Colon (tissue), 2 donors: ENCODE data around the gene SHISA9.

Experiments
- FAIRE-seq: peaks from 2 replicates; lab custom pipeline; 2012; peaks lifted over from hg19 to GRCh38; lab: Jason Lieb, UNC
- donor health status: control.
- donor health status: control.

SHISA9 gene

DNA sequence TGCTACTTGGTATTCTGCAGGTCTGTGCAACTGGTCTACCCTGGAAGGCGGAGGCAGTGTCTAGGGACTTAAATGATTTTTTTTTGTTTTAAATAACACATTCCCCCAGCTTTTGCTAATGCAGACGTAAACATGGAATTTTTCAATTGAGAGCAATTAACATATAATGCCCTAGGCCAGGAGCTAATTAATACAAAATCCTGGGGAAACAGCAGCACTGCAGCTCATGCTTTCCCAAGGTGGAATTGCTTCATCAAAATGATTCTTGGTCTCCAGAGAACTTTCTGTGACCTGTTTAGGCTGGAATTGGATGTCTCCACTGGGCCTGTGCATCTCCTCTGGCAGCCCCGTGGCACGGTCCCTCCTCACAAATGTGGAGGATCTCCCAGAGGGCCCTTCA is 50.6 kb downstream of the SHISA9 start:
- FAIRE-seq: no peak

DNA sequence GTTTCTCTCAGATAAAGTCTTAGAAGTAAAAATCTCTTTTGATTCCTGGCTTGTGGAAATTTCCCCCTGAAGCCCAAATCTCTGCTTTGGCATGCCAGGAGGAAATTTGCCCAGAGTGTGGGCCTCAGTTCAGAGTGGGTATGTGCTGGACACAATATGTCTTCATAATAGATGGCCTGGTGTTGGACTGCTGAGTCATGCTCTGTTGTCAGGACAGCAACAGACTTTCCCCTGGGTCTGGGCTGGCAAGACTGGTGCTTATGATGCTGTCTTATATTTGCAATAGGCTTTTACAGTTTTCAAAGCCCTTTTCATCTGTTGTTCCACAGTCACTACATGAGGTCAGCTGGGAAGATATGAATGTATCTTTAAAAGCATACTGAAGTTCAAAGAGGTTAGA is 57.0 kb downstream of the SHISA9 start:
- no peak for FAIRE-seq

DNA sequence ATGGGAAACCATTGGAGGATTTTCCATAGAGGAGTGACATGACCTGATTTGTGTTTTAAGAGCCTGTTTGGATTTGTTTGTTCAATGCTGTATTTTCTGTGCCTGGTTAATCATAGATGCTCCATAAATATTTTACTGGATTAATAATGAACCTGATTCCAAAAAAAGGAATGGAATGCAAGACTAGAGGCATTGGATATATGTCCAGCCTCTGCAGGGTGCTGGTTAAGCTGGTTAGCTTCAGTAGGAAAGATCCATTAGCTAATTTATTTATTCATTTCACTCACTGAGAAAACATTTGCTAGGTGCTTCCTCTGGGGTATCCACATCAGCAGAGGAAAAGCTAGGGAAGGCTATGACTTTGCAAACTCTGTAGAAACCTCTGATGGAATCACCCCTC is 57.7 kb downstream of the SHISA9 start:
- no peak for FAIRE-seq

DNA sequence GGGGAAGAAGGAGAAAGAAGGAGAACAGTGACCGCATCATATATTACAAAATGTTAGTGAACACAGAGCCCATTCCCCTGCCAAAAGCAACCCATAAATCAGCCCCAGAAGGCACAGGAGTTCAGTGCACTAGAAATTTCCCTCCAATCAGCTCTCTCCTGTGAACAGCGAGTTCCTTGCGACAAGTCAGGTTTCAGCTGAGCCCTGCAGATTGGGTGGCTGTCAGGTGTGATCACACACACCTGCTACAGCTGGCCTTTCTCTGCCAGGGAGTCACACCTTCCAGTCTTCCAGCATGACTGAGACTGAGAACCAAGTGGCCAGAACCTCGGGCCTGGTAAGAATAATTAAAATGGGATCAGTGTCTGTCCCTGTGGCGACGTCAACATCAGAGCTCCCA is 60.2 kb downstream of the SHISA9 start:
- FAIRE-seq: no peak

DNA sequence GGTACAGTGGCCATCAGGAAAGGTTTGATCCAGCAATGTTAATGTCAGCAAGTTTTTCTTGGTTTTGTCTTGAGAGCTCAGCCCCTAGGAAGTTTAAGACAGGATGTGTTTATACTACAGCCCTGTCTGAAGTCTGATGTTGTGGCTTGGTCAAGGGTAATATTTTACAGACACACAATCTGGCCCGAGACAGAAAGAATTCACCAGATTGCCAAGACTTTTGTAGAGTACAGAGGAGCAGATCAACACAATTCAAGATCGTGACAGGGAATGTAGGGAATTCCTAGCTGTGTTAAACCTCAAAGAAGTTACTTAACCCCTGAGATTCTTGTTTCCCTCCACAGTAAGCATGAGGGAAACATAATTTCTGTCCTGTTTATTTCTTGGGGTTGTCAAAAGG is 63.1 kb downstream of the SHISA9 start:
- no peak for FAIRE-seq

DNA sequence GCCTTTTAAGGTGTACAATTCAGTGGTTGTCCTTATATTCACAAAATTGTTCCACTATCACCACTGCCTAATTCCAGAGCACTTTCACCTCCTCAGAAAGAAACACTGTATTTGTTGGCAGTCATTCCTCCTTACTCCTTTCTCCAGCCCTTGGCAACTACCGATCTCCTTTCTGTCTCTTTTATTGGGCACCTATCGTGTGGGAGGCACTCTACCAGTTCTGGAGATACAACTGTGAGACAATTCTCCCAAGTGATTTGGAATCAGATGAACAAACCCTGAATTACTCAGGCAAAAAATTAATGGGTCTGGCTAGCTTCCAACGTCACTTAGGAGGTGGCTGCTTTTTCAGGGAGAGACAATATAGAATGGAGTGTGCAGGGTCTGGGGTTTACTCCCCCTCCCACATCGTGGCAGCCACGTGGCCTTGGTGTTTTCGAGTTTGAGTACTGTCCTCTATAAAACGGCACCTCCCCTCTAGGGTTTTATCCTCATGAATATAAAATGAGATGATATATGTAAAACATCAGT is 63.9 kb downstream of the SHISA9 start:
- no peak for FAIRE-seq

DNA sequence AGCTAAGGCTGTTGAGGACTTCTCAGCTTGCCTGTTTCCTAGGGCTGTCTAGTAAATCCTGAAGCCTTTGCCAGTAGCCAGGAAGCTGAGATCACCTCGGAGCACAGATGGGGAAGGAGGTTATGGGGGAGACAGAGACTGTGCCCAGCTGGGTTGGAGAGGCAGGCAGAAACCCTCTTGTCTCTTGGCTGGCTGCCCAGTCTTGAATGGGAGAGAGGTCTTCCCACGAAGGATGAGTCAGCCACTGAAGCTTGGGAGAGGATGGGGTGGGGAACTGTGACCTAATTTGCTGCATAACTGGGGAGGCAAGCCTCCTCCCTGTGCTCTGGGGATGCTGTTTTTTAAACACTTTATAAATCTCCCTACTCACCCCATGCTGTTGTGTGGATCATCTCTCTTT is 69.8 kb downstream of the SHISA9 start:
- FAIRE-seq: no peak

DNA sequence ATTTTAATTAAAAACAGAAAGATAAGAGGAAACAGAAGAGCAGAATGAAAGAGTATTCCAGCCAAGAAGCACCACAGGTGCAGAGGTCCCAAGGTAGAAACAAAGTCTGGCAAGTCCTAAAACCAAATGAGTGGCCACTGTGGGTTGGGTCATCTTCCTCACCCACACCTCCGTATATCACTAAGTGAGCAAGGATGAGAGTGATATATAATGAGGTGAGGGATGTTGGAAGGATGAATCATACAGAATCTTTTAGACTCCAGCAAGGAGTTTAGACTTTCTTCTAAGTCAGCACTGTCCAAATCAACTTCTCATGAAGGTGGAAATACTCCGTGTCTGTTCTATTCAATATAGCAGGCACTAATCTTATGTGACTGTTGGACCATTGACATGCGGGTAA is 70.8 kb downstream of the SHISA9 start:
- no peak for FAIRE-seq

DNA sequence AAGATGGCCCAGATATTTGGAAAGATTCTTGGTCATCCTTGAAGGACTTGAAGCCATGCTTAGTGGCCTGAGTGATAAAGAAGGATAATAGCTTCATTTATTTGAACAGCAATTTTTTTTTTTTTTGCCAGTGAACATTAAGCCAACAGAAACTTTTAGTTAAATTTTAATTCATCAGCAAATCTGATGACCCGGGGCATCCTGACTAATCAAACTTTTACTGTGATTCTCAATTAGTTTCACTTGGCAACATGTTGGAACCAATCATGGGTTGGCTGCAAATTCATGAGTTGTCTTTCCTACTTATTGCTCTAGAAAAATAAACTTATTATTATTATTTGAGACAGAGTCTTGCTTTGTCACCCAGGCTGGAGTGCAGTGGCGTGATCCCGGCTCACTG is 74.4 kb downstream of the SHISA9 start:
- no peak for FAIRE-seq

DNA sequence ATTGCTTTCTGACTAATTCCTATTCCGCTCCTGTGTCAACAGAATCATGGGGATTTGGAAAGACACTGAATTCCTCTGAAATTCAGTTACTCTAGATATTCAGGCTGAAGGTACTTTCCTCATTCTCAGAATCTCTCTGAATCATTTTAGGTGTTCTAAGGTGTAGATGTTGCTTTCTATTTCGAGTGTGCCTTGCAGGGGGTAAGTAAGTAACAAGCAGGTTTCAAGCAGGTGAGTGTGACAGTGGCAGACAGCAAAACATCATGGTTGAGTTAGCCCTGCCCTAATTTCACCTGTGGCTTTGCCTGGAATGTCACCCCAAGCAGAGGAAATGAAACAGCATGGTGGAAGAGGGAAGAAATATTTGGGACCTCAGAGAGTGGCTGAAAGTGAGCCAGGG is 75.1 kb downstream of the SHISA9 start:
- no peak for FAIRE-seq

DNA sequence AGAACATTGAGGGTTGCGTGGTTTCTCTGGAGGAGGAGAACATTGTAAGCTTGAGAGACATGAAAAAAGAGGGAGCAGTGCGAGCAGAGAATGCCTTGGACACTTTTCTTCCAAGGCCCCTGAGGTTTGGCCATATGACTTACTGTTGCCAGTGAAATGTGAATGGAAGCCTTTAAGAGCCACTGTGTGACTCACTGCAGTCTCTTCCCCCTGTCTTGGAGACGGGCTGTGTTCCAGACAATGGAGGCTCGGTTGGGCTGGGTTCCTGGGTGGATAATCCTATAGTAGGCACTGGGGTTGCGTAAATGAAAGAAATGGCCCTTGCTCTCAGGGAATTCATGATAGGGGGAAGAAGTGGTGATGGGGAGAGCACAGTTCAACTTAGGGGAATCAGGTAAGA is 75.5 kb downstream of the SHISA9 start:
- no peak for FAIRE-seq

DNA sequence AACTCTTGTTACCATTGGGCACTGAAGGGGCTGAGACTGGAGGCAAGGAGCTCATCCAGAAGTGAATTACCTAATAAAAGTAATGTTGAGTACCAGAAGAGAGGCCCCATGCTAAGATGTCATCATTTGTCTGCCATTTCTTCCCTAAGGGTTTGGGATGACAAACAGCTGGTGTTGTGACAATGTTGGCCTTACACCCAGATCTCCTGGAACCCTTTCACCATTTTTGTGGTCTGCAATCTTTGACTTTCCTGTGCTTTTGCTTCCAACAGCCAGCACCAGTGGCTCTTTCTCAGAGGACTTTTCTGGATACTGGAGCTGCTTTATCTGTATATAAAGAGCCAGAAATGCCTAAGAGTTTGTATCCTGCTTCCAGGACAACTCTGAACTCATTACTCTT is 84.1 kb downstream of the SHISA9 start:
- FAIRE-seq: no peak

DNA sequence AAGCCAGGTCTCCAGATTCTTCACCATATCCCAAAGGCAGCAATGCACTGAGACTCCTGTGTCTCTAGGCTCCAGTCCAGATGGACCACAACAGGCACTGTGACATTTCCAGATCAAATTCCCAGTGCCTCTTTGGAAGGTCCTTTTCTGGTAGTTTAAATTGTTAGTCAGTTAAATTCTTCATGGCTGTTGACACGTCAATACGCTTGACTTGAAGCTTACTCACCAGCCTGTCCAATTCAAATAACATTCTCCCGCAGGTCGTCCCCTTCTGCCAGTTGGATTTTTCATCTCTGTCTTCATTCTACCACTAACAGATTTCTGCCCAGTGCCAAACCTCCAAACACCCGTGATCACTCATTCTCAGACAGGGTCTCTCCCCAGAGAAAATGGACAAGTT is 86.7 kb downstream of the SHISA9 start:
- FAIRE-seq: no peak

DNA sequence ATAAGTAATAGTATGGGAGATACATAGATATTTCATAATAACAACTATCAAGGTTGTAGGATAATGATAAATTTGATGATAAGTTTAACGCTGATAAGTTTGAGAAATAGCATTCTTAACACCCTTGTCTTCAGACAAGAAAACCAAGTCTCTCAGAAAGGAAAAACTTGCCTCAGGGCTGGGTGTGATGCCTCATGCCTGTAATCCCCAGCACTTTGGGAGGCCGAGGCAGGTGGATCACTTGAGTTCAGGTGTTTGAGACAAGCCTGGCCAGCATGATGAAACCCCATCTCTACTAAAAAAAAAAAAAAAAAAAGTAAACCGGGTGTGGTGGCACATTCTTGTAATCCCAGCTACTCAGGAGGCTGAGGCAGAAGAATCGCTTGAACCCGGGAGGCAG is 90.7 kb downstream of the SHISA9 start:
- FAIRE-seq: no peak

DNA sequence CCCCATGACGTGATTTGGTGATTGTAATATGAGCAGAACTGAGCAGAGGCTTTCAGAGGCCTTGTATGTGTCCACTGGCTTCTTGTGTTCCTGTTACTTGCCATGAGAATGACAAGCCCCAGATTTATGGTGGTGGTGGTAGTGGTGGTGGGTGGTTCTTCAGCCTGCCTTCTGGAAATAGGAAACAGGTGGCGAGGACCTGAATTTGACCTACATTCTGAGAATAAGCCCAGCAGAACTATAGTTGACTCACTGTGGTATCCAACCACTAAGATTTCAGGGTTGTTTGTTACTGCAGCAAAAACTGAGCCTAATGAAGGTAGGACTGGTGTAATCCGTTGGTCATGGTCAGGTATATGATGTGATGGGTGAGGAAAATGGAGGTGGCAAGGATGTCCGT is 93.0 kb downstream of the SHISA9 start:
- FAIRE-seq: no peak

DNA sequence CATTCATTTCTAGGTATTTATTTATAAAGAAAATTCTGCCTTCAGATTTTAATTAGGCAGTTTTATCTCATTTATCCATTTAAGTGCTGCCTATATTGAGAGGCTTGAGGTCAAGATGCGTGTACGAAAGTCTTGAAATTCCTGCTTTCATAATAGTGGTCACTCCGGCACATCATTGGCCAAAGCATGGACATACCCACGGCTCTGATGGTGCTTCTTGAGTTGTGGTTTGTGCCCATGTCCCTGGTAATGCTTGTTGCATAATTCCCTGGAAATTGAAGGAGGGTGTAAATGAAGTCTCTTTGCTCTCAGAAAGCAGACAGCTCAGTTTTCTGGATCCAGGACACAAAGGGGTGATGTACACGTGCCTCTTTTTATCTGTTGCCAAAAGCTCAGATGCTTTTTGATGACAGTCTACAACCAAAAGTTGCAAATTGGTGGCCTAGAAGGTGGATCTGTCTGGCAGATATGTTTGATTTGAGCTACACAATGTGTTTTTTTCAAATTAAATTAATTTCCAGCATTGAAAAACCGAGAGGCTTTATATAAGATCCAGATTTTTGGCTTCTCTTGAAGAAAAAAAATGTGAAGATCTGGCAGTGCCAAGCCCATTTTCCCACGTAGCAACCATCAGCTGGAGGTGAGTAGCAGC is 94.4 kb downstream of the SHISA9 start:
- no peak for FAIRE-seq

DNA sequence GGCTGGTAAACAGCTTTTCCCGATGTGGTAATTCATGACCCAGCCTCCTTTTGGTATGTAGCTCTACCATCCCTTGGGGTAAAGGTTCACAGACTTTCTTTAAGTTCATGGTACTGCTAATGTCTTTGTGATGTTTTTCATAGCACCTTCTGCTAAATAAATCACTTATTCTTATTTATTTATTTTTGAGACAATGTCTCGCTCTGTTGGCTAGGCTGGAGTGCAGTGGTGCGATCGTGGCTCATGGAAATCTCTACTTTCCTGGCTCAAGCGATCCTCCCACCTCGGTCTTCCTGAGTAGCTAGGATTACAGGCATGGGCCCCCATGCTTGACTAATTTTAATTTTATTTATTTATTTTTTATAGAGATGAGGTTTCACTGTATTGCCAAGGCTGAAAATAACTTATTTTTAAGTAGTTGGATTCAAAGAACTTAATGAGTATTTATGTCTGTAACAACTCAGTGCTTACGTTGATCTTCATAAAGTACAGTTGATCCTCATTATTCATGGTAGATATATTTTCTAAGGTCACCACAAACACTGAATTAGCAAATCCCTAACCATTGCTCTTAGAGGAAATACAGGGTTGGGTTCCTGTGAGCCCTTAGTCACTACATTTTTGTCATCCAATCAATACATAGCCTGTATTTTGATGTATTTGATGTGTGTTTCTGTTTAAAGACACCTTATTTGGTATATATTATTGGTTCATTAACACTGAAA is 97.1 kb downstream of the SHISA9 start:
- no peak for FAIRE-seq

DNA sequence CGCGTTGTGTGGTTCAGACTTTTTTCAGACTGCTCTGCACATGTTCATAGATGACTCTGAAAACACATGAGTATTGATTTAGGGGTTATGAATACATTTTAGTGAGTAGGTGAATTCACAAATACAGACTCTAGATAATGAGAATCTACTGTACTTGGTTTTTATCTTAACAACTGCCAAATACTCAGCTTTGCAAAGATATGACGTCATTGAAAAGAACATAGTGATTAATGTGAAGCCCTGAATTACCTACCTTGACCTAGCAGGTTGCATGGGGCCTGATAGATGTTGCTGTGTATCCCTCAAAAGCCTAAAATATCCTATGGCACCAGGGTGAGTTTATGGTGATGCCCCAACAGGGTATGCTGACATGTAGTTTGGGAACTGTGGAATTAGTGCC is 98.0 kb downstream of the SHISA9 start:
- no peak for FAIRE-seq

DNA sequence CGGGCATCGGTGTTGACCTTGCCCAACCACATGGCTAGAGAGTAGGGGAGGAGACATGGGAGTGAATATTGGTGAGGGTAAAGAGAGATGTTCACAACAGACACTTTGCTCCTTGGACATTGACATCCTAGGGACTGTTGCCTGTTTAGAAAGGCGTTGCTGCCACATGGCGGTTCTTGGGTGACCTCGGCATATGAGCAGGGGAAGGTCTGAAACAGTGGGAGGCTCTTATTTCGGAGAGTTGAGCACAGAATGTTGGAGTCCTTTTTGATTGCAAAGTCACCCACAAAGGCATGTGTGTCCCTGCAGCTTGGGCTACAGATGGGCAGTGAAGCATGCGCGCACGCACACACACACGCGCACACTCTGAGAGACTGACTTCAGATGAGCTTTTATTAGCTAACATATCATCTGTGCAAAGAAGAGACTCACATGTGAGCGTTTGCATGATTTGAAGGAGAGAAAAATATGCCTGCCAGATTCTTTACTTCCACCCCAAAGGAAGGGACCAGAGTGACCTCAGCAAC is 104.4 kb downstream of the SHISA9 start:
- no peak for FAIRE-seq

DNA sequence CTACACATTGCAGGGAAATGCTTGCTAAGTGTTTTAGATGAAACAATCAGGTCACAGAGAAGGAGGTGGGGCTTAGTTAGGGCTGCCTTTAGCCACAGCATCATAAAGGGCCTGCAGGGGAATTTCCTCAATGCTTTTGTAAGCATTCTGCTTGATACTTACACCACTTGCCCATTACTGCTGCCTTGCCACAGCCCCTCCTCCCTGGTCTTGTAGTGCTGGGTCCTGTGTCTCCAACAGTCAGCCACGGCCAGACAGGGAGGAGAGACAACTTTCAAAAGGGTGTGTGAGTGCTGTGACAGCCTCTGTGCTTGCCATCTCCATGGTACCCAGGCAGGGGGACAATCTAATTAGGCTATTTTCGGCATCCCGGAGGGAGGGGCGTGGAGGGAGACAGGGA is 111.2 kb downstream of the SHISA9 start:
- no peak for FAIRE-seq

DNA sequence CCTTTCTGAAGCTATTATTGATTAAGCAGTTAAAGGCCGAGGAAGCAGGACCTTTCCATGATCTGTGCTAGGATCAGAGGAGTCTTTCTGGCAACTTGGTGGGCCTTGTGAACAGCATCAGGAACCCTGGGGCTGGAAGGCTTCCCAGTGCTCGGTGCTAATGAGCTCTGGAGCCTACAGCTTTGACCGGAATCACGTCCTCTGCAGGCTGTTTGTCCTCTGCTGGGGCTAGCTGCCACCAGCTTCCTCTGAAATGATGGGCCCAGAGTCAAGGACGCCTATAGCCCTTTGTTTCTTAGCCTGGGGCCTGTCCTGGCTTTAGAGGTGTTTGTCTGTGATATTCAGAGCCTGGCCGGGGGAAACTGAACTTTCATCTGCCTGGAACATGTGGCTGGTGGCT is 111.6 kb downstream of the SHISA9 start:
- FAIRE-seq: no peak

DNA sequence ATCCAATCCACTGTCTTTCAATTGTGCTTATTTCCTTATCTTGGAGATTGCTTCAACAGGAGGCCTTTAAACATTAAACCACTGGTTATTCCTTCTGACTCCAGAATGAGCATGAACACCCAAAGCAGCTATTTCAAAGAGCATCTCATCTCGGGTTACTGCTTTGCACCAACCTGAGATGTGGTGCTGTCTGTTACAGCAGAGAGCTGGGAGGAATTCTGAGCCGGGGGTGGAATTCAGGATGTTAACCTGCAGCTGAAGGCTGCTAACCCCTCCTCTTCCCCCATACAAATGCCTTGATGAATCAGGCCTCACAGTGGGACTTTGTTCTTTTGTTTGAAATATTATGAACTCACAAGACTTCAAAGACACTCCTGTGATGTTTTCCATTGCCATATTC is 113.1 kb downstream of the SHISA9 start:
- FAIRE-seq: no peak

DNA sequence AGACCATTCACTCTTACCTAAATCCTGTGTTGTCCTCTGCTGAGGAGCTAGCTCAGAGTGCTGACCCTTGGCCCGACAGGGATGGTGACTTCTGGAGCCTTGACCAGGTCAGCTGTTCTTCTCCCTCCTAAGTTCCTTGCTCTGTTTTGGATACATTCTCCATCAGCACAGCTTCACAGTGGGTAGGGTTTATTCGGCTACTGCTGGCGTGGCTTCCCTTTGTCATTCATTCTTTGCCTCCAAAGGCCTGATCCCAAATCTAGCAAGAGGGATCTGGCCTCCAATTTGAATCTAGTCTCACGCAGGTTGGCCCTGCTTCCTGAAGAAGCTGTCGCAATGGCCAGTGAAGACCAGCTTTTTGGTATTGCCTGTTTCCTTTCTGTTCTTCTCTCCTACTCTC is 116.6 kb downstream of the SHISA9 start:
- FAIRE-seq: no peak

DNA sequence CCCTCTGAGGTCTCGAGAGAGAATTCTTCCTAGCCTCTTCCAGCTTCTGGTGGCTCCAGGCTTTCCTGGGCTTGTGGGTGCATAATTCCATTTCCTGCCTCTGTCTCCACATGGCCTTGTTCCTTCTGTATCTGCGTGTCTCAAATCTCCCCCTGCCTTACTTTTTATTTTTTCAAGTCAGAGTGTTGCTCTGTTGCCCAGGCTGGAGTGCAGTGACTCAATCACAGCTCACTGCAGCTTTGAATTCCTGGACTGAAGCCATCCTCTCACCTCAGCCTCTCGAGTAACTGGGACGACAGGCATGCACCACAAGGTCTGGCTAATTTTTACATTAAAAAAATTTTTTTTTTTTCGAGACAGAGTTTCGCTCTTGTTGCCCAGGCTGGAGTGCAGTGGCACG is 120.6 kb downstream of the SHISA9 start:
- FAIRE-seq: no peak
